Mesenchymal stem cell (in vitro differentiated cells and primary cell): ENCODE measurements around the gene DFFA.
"Not testable (repeated sequence)": the region's sequence is repeated elsewhere in the genome, so short reads cannot be mapped to it uniquely, and the experiment has no call there.

Experiments
- DNase-seq: peaks from one replicate; pipeline ENCODE4 v3.0.0-alpha.2; 2013
- H2AFZ ChIP-seq: one replicate; pipeline ENCODE4 v1.6.1; 2013; ENCODE audit warnings: low read depth, mild to moderate bottlenecking, control low read depth, inconsistent platforms, low read length, moderate library complexity
- H2AK5ac ChIP-seq: 2 replicates; pipeline ENCODE4 v1.6.1; 2013; ENCODE audit warnings: low read length, moderate library complexity, mild to moderate bottlenecking, inconsistent platforms; ENCODE audit not compliant: severe bottlenecking
- H2BK120ac ChIP-seq: one replicate; pipeline ENCODE4 v1.6.1; 2013; ENCODE audit warnings: low read depth, mild to moderate bottlenecking, inconsistent platforms, low read length, moderate library complexity
- H2BK12ac ChIP-seq, 2 experiments: one replicate each; pipeline ENCODE4 v1.6.1; 2013; ENCODE audit warnings: inconsistent platforms in 2 of 2, low read length in 2 of 2, mild to moderate bottlenecking in 2 of 2, moderate library complexity in 2 of 2, control low read depth in 1 of 2
- H2BK15ac ChIP-seq: one replicate; pipeline ENCODE4 v1.6.1; 2013; ENCODE audit warnings: mild to moderate bottlenecking, low read depth, inconsistent platforms; ENCODE audit not compliant: poor library complexity, severe bottlenecking
- H2BK5ac ChIP-seq: 2 replicates; pipeline ENCODE4 v1.6.1; 2013; ENCODE audit warnings: low read depth, mild to moderate bottlenecking, low read length, control low read depth, inconsistent platforms; ENCODE audit not compliant: poor library complexity, severe bottlenecking
- H3K14ac ChIP-seq, 2 experiments: one replicate each; pipeline ENCODE4 v1.6.1; 2013; ENCODE audit warnings: inconsistent platforms in 2 of 2, low read length in 2 of 2, control low read depth in 1 of 2, mild to moderate bottlenecking in 1 of 2, moderate library complexity in 1 of 2
- H3K18ac ChIP-seq, 2 experiments: one replicate each; pipeline ENCODE4 v1.6.1; 2013; ENCODE audit warnings: inconsistent platforms in 2 of 2, low read length in 2 of 2, control low read depth in 1 of 2, low read depth in 1 of 2, mild to moderate bottlenecking in 1 of 2
- H3K23ac ChIP-seq, 2 experiments: one replicate each; pipeline ENCODE4 v1.6.1; 2013; ENCODE audit warnings: inconsistent platforms in 2 of 2, low read length in 2 of 2, mild to moderate bottlenecking in 2 of 2, moderate library complexity in 2 of 2, control low read depth in 1 of 2
- H3K27ac ChIP-seq: 2 replicates; pipeline ENCODE4 v1.5.1; 2013; ENCODE audit warnings: mild to moderate bottlenecking, moderate library complexity, low read length, control low read depth, inconsistent platforms; ENCODE audit not compliant: poor library complexity, severe bottlenecking
- H3K27me3 ChIP-seq, 2 experiments: 2 replicates each; pipeline versions ENCODE4 v1.6.1 to v1.7.0; 2013; ENCODE audit warnings: low read length in 2 of 2, mild to moderate bottlenecking in 2 of 2, moderate library complexity in 2 of 2, control low read depth in 1 of 2, inconsistent platforms in 1 of 2; ENCODE audit not compliant: control insufficient read depth in 1 of 2, insufficient read depth in 1 of 2
- H3K36me3 ChIP-seq, 2 experiments: 2 replicates each; pipeline versions ENCODE4 v1.6.1 to v1.7.0; 2013; ENCODE audit warnings: low read length in 2 of 2, control low read depth in 1 of 2, inconsistent platforms in 1 of 2, low read depth in 1 of 2, mild to moderate bottlenecking in 1 of 2; ENCODE audit not compliant: insufficient read depth in 2 of 2, control insufficient read depth in 1 of 2
- H3K4ac ChIP-seq, 2 experiments: one replicate each; pipeline ENCODE4 v1.6.1; 2013; ENCODE audit warnings: inconsistent platforms in 2 of 2, low read length in 2 of 2, mild to moderate bottlenecking in 2 of 2, moderate library complexity in 2 of 2, control low read depth in 1 of 2, low read depth in 1 of 2
- H3K4me1 ChIP-seq: 2 replicates; pipeline ENCODE4 v1.6.1; 2013; ENCODE audit warnings: low read depth, low read length, control low read depth; ENCODE audit not compliant: control insufficient read depth, insufficient read depth
- H3K4me2 ChIP-seq: 2 replicates; pipeline ENCODE4 v1.6.1; 2013; ENCODE audit warnings: low read length, mild to moderate bottlenecking, inconsistent platforms; ENCODE audit not compliant: poor library complexity, severe bottlenecking
- H3K4me3 ChIP-seq, 2 experiments: 2 replicates each; pipeline versions ENCODE4 v1.5.1 to v1.7.0; 2013; ENCODE audit warnings: low read length in 2 of 2, mild to moderate bottlenecking in 2 of 2, control low read depth in 1 of 2, low read depth in 1 of 2; ENCODE audit not compliant: insufficient read depth in 1 of 2
- H3K79me1 ChIP-seq: replicated peaks from 2 replicates; pipeline ENCODE4 v1.6.1; 2013; ENCODE audit warnings: mild to moderate bottlenecking, control low read depth, low read length, inconsistent platforms; ENCODE audit not compliant: poor library complexity, severe bottlenecking
- H3K9ac ChIP-seq: 2 replicates; pipeline ENCODE4 v1.7.0; 2013; ENCODE audit warnings: mild to moderate bottlenecking, low read length, moderate library complexity
- H3K9me3 ChIP-seq: 2 replicates; pipeline ENCODE4 v1.7.0; 2013; ENCODE audit warnings: mild to moderate bottlenecking, low read length; ENCODE audit not compliant: control insufficient read depth
- H4K8ac ChIP-seq: one replicate; pipeline ENCODE4 v1.6.1; 2013; ENCODE audit warnings: inconsistent platforms, mild to moderate bottlenecking, low read length, moderate library complexity
- H4K91ac ChIP-seq: one replicate; pipeline ENCODE4 v1.6.1; 2013; ENCODE audit warnings: mild to moderate bottlenecking, low read length, inconsistent platforms
- WGBS: methylation state at CpG from one replicate; pipeline ENCODE4 v1.1.7; 2013; ENCODE audit warnings: mixed read lengths; 5-methylcytosine and 5-hydroxymethylcytosine counted together

Gene DFFA

DNA sequence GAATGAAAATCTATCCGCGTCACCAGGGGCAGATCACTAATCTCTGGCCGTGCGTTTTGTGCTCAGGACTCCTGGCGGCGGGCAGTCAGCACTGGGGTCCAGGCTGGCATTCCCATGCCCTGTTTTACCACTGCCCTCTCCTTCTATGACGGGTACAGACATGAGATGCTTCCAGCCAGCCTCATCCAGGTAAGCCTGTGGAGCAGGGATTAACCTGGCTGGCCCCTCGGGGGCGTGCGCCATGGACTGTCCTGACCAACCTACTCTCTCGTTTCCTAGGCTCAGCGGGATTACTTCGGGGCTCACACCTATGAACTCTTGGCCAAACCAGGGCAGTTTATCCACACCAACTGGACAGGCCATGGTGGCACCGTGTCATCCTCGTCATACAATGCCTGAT is 53.0 kb downstream of the DFFA start:
- no peak overlapping the region for H3K4me3 ChIP-seq
- H2BK12ac ChIP-seq, result no peak overlapping the region
- peaks cover 4% of the 10 kb centered on the region for H3K4me1 ChIP-seq
- peaks cover 69 to 79% of the 10 kb centered on the region in 2 experiments for H3K36me3 ChIP-seq
- H3K23ac ChIP-seq, result no peak overlapping the region
- no peak overlapping the region for H3K18ac ChIP-seq
- H4K8ac ChIP-seq, result no peak overlapping the region
- no peak overlapping the region for H3K9ac ChIP-seq
- no peak overlapping the region for H2AK5ac ChIP-seq
- no peak overlapping the region for H2BK15ac ChIP-seq
- no peak overlapping the region for H3K14ac ChIP-seq
- H3K4me2 ChIP-seq, result no peak overlapping the region
- H2AFZ ChIP-seq, result no peak overlapping the region
- peaks cover 5% of the 10 kb centered on the region for H3K79me1 ChIP-seq
- no peaks in the 10 kb centered on the region for H3K9me3 ChIP-seq
- H3K27me3 ChIP-seq, result no peaks in the 10 kb centered on the region
- DNase-seq, result no peak
- no peak overlapping the region for H4K91ac ChIP-seq
- WGBS, result 98% methylated on average over 15 of the region's 15 CpGs
- H3K27ac ChIP-seq, result no peak overlapping the region
- H2BK120ac ChIP-seq, result no peak overlapping the region
- H3K4ac ChIP-seq, result no peak overlapping the region
- H2BK5ac ChIP-seq, result no peak overlapping the region

DNA sequence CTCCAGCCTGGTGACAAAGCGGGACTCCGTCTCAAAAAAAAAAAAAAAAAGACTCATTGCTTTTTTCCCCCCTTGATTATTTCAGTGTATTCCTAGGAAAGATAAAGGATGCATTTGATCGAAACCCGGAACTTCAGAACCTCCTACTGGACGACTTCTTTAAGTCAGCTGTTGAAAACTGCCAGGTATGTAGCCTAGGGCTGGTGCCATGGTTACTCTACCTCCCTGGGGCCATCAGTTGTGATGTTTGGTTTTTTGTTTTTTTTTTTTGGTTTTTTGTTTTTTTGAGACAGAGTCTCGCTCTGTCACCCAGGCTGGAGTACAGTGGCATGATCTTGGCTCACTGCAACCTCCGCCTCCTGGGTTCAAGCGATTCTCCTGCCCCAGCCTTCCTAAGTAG is 53.6 kb downstream of the DFFA start:
- not testable (repeated sequence) for H3K4ac ChIP-seq, H3K4me1 ChIP-seq, H3K4me2 ChIP-seq, H2BK12ac ChIP-seq, H2BK120ac ChIP-seq, H3K4me3 ChIP-seq, H4K8ac ChIP-seq, H3K23ac ChIP-seq, H3K14ac ChIP-seq, H3K9ac ChIP-seq, DNase-seq, H2AK5ac ChIP-seq, H4K91ac ChIP-seq, H2BK5ac ChIP-seq, H3K27me3 ChIP-seq, H3K18ac ChIP-seq, H2AFZ ChIP-seq, H3K9me3 ChIP-seq, H3K79me1 ChIP-seq, H3K27ac ChIP-seq, H2BK15ac ChIP-seq
- WGBS, result 100% methylated on average over 5 of the region's 8 CpGs
- H3K36me3 ChIP-seq, result peaks cover 75 to 77% of the 10 kb centered on the region in 2 experiments

- H2BK120ac ChIP-seq, H4K91ac ChIP-seq, H3K27ac ChIP-seq, H3K79me1 ChIP-seq, H4K8ac ChIP-seq, H3K14ac ChIP-seq, H2BK12ac ChIP-seq, H3K4me2 ChIP-seq, H3K4me3 ChIP-seq, H3K18ac ChIP-seq, H2AK5ac ChIP-seq, H3K9me3 ChIP-seq, H2BK5ac ChIP-seq, H3K27me3 ChIP-seq, H3K4me1 ChIP-seq, DNase-seq, H3K23ac ChIP-seq, H2AFZ ChIP-seq, H2BK15ac ChIP-seq, H3K4ac ChIP-seq: not testable (repeated sequence)
- no CpG with 5 or more reads among the region's 1 CpG for WGBS
- peak overlapping the region; percentile 66 for H3K9ac ChIP-seq
- H3K36me3 ChIP-seq, result peaks cover 69 to 93% of the 10 kb centered on the region in 2 experiments
Observed at GRCh38 chr1:10415967-10416366, 56.4 kb downstream of the DFFA start.

DNA sequence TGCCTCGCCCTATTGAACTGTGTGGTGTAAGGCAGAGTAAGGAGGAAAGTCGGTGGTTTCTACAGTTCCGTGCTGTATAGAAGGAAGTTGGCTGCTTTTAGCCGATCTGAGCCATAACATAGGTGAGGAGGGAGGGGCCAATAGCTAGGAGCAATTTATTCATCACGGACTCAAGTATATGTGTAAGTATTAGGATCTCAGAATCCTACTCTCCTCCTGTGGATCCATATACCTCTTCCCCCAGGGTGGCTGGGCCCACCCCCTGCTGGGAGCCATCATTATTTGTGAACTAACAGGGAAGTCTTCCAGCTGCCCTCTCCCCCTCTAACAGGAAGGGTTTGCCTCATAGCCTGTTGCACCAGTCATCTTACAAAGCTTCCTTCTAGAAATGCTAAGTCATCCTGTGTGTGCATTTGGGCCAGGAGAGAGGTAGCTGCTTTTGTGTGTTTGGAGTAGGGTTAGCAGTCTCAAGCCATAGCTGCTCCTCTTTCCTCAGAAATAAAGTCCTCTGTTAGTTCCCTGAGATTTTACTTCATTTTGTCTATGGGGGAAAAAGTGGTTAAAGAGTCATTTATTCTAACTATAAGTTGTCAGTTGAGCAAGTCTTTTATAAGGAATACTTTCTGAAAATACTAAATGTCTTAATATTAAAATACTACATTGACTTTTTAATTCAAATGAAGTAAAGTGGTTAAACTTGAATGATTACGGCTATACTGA is 57.0 kb downstream of the DFFA start:
- Histone ChIP-seq H3K18ac (peak overlapping the region in 1 of 2 experiments; percentile 28), H4K91ac (peak overlapping the region; percentile 25), H2BK15ac (no peak overlapping the region), H4K8ac (peak overlapping the region; percentile 45), H3K23ac (no peak overlapping the region), H3K4me3 (no peak overlapping the region), H3K9ac (peak overlapping the region; percentile 66), H2AFZ (no peak overlapping the region), H2BK5ac (no peak overlapping the region), H3K4me2 (no peak overlapping the region), H3K4ac (no peak overlapping the region), H3K36me3 (peaks cover 64 to 94% of the 10 kb centered on the region in 2 experiments), H2AK5ac (peak overlapping the region; percentile 58), H3K14ac (peak overlapping the region in 1 of 2 experiments; percentile 35), H3K79me1 (peaks cover 8% of the 10 kb centered on the region), H3K27me3 (no peaks in the 10 kb centered on the region), H3K9me3 (no peaks in the 10 kb centered on the region), H2BK120ac (no peak overlapping the region), H2BK12ac (no peak overlapping the region), H3K4me1 (peaks cover 2% of the 10 kb centered on the region), H3K27ac (peak overlapping the region; percentile 34)
- 90% methylated on average over 4 of the region's 6 CpGs for WGBS
- peak; percentile 84 for DNase-seq
